NCI-H748 (cell line): ENCODE results near the gene SGK1.
"Not testable (repeated sequence)": the region's sequence is repeated elsewhere in the genome, so short reads cannot be mapped to it uniquely, and the experiment has no call there.

Source experiments
- DNase-seq: peaks from one replicate; lab custom pipeline; 2025; ENCODE audit not compliant: unreplicated experiment; lab: John Stamatoyannopoulos, UW

Gene SGK1

GRCh38 chr6:134307075-134307474, 10.8 kb downstream of the SGK1 start:
- no peak for DNase-seq

- not testable (repeated sequence) for DNase-seq
Measured at GRCh38 chr6:134304381-134304780, 13.5 kb downstream of the SGK1 start.

GRCh38 chr6:134303891-134304290, 14.0 kb downstream of the SGK1 start:
- DNase-seq, result no peak

GRCh38 chr6:134299236-134299635, 18.7 kb downstream of the SGK1 start:
- DNase-seq, result no peak

- no peak for DNase-seq
Measured at GRCh38 chr6:134296762-134297161, 21.1 kb downstream of the SGK1 start.

- DNase-seq, result no peak
Measured at GRCh38 chr6:134295953-134296553, 21.9 kb downstream of the SGK1 start.

- DNase-seq, result no peak
Measured at GRCh38 chr6:134293659-134294161, 24.2 kb downstream of the SGK1 start.

- no peak for DNase-seq
Measured at GRCh38 chr6:134291156-134291555, 26.8 kb downstream of the SGK1 start.

- DNase-seq, result no peak
Measured at GRCh38 chr6:134289204-134289575, 28.7 kb downstream of the SGK1 start.

- no peak for DNase-seq
Measured at GRCh38 chr6:134288538-134289203, 29.2 kb downstream of the SGK1 start.

- no peak for DNase-seq
Measured at GRCh38 chr6:134287859-134288537, 29.9 kb downstream of the SGK1 start.

- DNase-seq, result no peak
Measured at GRCh38 chr6:134282816-134283215, 35.1 kb downstream of the SGK1 start.

- no peak for DNase-seq
Measured at GRCh38 chr6:134281388-134281787, 36.5 kb downstream of the SGK1 start.

- DNase-seq, result no peak
Measured at GRCh38 chr6:134278000-134278399, 39.9 kb downstream of the SGK1 start.

- DNase-seq, result not testable (repeated sequence)
Measured at GRCh38 chr6:134276891-134277377, 41.0 kb downstream of the SGK1 start.

GRCh38 chr6:134272374-134272773, 45.5 kb downstream of the SGK1 start:
- no peak for DNase-seq

- DNase-seq, result peak; percentile 62
Measured at GRCh38 chr6:134267917-134268361, 50.0 kb downstream of the SGK1 start.

GRCh38 chr6:134266776-134267175, 51.1 kb downstream of the SGK1 start:
- DNase-seq, result no peak

- no peak for DNase-seq
Measured at GRCh38 chr6:134261766-134262165, 56.1 kb downstream of the SGK1 start.

- DNase-seq, result no peak
Measured at GRCh38 chr6:134258849-134259306, 59.0 kb downstream of the SGK1 start.

GRCh38 chr6:134257516-134257915, 60.4 kb downstream of the SGK1 start:
- no peak for DNase-seq

- DNase-seq, result no peak
Measured at GRCh38 chr6:134256862-134257261, 61.0 kb downstream of the SGK1 start.
